ENCODE results near the gene MKX. TPM values are rescaled to one million over a fixed set of nuclear protein-coding genes. Genes with fewer than 3 reads are reported as not detected.

MKX gene
- total and polyA plus RNA-seq, 4 donors: 0.50 to 3.5 (median 1.4) TPM

- H3K27me3 ChIP-seq (ENCODE audit: control insufficient read depth in 3 of 3, insufficient read depth in 3 of 3, low read length in 2 of 3): no peaks in the 10 kb centered on the region
- no peak for DNase-seq
- no peaks in the 10 kb centered on the region for H3K36me3 ChIP-seq (ENCODE audit: control insufficient read depth in 4 of 4, insufficient read depth in 4 of 4, low read length in 4 of 4)
- no peaks in the 10 kb centered on the region for H3K9me3 ChIP-seq (ENCODE audit: control insufficient read depth in 4 of 4, insufficient read depth in 3 of 4, low read length in 3 of 4)
- ATAC-seq (ENCODE audit: insufficient read depth, low FRiP score): no peak
- peaks cover 0 to 7% (median 0%) of the 10 kb centered on the region in 5 donors for H3K4me1 ChIP-seq (ENCODE audit: control insufficient read depth in 5 of 5, insufficient read depth in 5 of 5, low read length in 5 of 5)
- WGBS, 2 donors: 80 to 82% methylated on average over 6 of the region's 6 CpGs
- no peak overlapping the region for H3K4me3 ChIP-seq
- no peak overlapping the region for H3K27ac ChIP-seq (ENCODE audit: low read depth in 1 of 2, low read length in 1 of 2)
- TF ChIP-seq, protein P1, sequence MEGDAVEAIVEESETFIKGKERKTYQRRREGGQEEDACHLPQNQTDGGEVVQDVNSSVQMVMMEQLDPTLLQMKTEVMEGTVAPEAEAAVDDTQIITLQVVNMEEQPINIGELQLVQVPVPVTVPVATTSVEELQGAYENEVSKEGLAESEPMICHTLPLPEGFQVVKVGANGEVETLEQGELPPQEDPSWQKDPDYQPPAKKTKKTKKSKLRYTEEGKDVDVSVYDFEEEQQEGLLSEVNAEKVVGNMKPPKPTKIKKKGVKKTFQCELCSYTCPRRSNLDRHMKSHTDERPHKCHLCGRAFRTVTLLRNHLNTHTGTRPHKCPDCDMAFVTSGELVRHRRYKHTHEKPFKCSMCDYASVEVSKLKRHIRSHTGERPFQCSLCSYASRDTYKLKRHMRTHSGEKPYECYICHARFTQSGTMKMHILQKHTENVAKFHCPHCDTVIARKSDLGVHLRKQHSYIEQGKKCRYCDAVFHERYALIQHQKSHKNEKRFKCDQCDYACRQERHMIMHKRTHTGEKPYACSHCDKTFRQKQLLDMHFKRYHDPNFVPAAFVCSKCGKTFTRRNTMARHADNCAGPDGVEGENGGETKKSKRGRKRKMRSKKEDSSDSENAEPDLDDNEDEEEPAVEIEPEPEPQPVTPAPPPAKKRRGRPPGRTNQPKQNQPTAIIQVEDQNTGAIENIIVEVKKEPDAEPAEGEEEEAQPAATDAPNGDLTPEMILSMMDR (IDR thresholded peaks at IDR 0.05; ENCODE audit: control extremely low read depth, extremely low read depth): no peak
- H3K9ac ChIP-seq (ENCODE audit: insufficient read depth in 1 of 2, low read length in 2 of 2): no peak overlapping the region
These were observed 118.7 kb downstream of the MKX start for GRCh38 chr10:27626890-27627289.

DNA sequence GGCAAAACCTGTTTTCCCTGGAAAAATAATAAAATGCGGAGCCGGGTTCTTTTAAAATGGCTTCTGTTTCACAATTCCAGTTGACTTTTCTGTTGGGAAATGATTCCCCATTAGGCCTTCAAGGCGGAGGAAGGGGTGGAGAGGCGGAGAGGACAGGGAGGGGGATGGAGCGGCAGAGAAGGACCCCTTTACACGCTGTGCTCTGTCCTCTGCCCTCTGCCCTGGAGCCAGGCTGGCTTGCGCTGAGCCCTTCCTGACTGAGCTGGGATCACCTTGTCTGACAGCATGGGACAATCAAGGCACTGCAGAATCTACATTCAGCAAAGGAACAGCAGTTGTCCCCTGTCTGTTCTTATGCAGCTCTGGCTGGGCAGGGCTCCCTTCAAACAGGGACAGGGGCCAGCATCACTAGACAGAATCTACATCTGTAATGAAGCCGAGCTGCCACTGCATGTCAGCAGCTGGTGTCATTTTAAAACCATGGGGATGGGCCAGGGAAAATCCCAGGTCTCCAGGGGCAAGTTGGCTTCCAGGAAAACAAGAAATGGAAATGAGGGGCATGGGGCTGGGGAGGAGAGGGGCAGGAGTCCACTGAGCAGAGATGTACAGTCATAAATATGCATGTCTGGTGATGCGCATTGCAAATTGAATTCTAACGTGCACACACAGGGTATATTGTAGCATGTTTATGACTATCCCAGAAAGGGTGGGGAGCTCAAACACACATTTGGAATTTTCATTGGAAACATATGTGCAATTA is 120.0 kb downstream of the MKX start:
- Histone ChIP-seq H3K36me3 (ENCODE audit: control insufficient read depth in 4 of 4, insufficient read depth in 4 of 4, low read length in 4 of 4) (no peaks in the 10 kb centered on the region), H3K4me1 (ENCODE audit: control insufficient read depth in 5 of 5, insufficient read depth in 5 of 5, low read length in 5 of 5) (peaks cover 0 to 18% (median 7%) of the 10 kb centered on the region in 5 donors), H3K9me3 (ENCODE audit: control insufficient read depth in 4 of 4, insufficient read depth in 3 of 4, low read length in 3 of 4) (no peaks in the 10 kb centered on the region), H3K9ac (ENCODE audit: insufficient read depth in 1 of 2, low read length in 2 of 2) (no peak overlapping the region), H3K27ac (ENCODE audit: low read depth in 1 of 2, low read length in 1 of 2) (no peak overlapping the region), H3K4me3 (no peak overlapping the region), H3K27me3 (ENCODE audit: control insufficient read depth in 3 of 3, insufficient read depth in 3 of 3, low read length in 2 of 3) (no peaks in the 10 kb centered on the region)
- ATAC-seq (ENCODE audit: insufficient read depth, low FRiP score): no peak
- TF ChIP-seq, protein P1 (IDR thresholded peaks at IDR 0.05; ENCODE audit: control extremely low read depth, extremely low read depth): no peak
- WGBS, 2 donors: 80 to 81% methylated on average over 10 of the region's 10 CpGs
- no peak for DNase-seq

DNA sequence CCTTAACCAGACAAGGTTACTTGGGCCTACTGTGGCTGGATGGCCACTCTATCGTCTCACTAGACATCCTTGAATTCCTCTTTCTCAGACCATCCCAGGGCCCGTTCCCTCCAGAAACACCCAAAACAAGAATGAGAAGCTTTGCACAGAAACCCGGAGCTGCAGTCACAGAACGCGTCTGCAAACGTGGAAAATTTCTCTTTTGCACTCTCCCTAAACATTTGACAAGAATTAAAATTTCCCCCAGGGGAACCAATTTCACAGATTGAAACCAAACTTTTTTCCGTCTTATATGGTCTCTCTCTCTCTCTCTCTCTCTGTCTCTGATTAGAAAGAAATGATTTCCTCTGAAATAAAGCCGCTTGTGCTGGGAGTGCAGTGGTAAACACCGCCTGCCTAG is 120.7 kb downstream of the MKX start:
- Histone ChIP-seq H3K27ac (ENCODE audit: low read depth in 1 of 2, low read length in 1 of 2) (no peak overlapping the region), H3K4me1 (ENCODE audit: control insufficient read depth in 5 of 5, insufficient read depth in 5 of 5, low read length in 5 of 5) (peaks cover 0 to 24% (median 12%) of the 10 kb centered on the region in 5 donors), H3K9ac (ENCODE audit: insufficient read depth in 1 of 2, low read length in 2 of 2) (no peak overlapping the region), H3K9me3 (ENCODE audit: control insufficient read depth in 4 of 4, insufficient read depth in 3 of 4, low read length in 3 of 4) (no peaks in the 10 kb centered on the region), H3K36me3 (ENCODE audit: control insufficient read depth in 4 of 4, insufficient read depth in 4 of 4, low read length in 4 of 4) (no peaks in the 10 kb centered on the region), H3K4me3 (no peak overlapping the region), H3K27me3 (ENCODE audit: control insufficient read depth in 3 of 3, insufficient read depth in 3 of 3, low read length in 2 of 3) (no peaks in the 10 kb centered on the region)
- 80 to 86% methylated on average over 9 of the region's 9 CpGs for WGBS, 2 donors
- DNase-seq: no peak
- TF ChIP-seq, protein P1 (IDR thresholded peaks at IDR 0.05; ENCODE audit: control extremely low read depth, extremely low read depth): no peak
- no peak for ATAC-seq (ENCODE audit: insufficient read depth, low FRiP score)

Small RNA genes lying within 50 kb of the gene (small RNA-seq; reads per million reads assigned to genes)
- gene RN7SKP132 (ENCODE audit: low replicate concordance): not detected

Other genes with a start within 250 kb of the MKX start
- 10 to 100 TPM; 74.2 to 84.5 TPM for gene RAB18, start 241.5 kb downstream of the MKX start, total RNA-seq
- gene RAB18, start 241.5 kb downstream of the MKX start, polyA plus RNA-seq: 10 to 100 TPM; 26.8 to 36.7 TPM

Measured in lung (tissue), 13 donors.